Measurements from ENCODE around the gene GRM7.

The GRM7 gene

GRCh38 chr3:7504886-7505775 is 644.2 kb downstream of the GRM7 start:
- no peak for DNase-seq (ENCODE audit: low read depth)

- no peak for DNase-seq (ENCODE audit: low read depth)
These were observed 645.8 kb downstream of the GRM7 start for GRCh38 chr3:7506606-7507180.

- DNase-seq (ENCODE audit: low read depth): no peak
These were observed 647.9 kb downstream of the GRM7 start for GRCh38 chr3:7508821-7509220.

- DNase-seq (ENCODE audit: low read depth): no peak
These were observed 651.1 kb downstream of the GRM7 start for GRCh38 chr3:7512048-7512447.

- DNase-seq (ENCODE audit: low read depth): no peak
These were observed 657.1 kb downstream of the GRM7 start for GRCh38 chr3:7518026-7518425.

GRCh38 chr3:7518456-7518855 is 657.5 kb downstream of the GRM7 start:
- no peak for DNase-seq (ENCODE audit: low read depth)

- no peak for DNase-seq (ENCODE audit: low read depth)
These were observed 659.1 kb downstream of the GRM7 start for GRCh38 chr3:7520059-7520458.

- no peak for DNase-seq (ENCODE audit: low read depth)
These were observed 659.7 kb downstream of the GRM7 start for GRCh38 chr3:7520593-7520992.

GRCh38 chr3:7536510-7536909 is 675.6 kb downstream of the GRM7 start:
- DNase-seq (ENCODE audit: low read depth): no peak

GRCh38 chr3:7536921-7537320 is 676.0 kb downstream of the GRM7 start:
- DNase-seq (ENCODE audit: low read depth): no peak

- no peak for DNase-seq (ENCODE audit: low read depth)
These were observed 682.5 kb downstream of the GRM7 start for GRCh38 chr3:7543294-7543880.

GRCh38 chr3:7545334-7545733 is 684.4 kb downstream of the GRM7 start:
- DNase-seq (ENCODE audit: low read depth): no peak

- DNase-seq (ENCODE audit: low read depth): no peak
These were observed 685.3 kb downstream of the GRM7 start for GRCh38 chr3:7546253-7546652.

- DNase-seq (ENCODE audit: low read depth): no peak
These were observed 686.9 kb downstream of the GRM7 start for GRCh38 chr3:7547826-7548225.

- no peak for DNase-seq (ENCODE audit: low read depth)
These were observed 702.0 kb downstream of the GRM7 start for GRCh38 chr3:7562892-7563291.

GRCh38 chr3:7565574-7565973 is 704.7 kb downstream of the GRM7 start:
- DNase-seq (ENCODE audit: low read depth): no peak

- DNase-seq (ENCODE audit: low read depth): no peak
These were observed 706.2 kb downstream of the GRM7 start for GRCh38 chr3:7567160-7567559.

- no peak for DNase-seq (ENCODE audit: low read depth)
These were observed 707.7 kb downstream of the GRM7 start for GRCh38 chr3:7568526-7569184.

GRCh38 chr3:7573330-7573729 is 712.4 kb downstream of the GRM7 start:
- no peak for DNase-seq (ENCODE audit: low read depth)

GRCh38 chr3:7574435-7574834 is 713.5 kb downstream of the GRM7 start:
- no peak for DNase-seq (ENCODE audit: low read depth)

GRCh38 chr3:7576071-7576470 is 715.2 kb downstream of the GRM7 start:
- DNase-seq (ENCODE audit: low read depth): no peak

- DNase-seq (ENCODE audit: low read depth): no peak
These were observed 715.6 kb downstream of the GRM7 start for GRCh38 chr3:7576506-7576905.

GRCh38 chr3:7577513-7577912 is 716.6 kb downstream of the GRM7 start:
- DNase-seq (ENCODE audit: low read depth): no peak
